OCI-LY7 (cell line): Measurements from ENCODE around the gene KAZN.

Experiments
- EZH2phosphoT487 ChIP-seq: fragments of 200-600 bp; sonication (generic); IDR thresholded peaks from 2 replicates; pipeline ENCODE4 v1.6.1; 2018; ENCODE audit warnings: low read depth, borderline replicate concordance, mild to moderate bottlenecking, mixed run types, antibody characterized with exemption, low read length, moderate library complexity, mixed read lengths
- TF ChIP-seq, protein P1 (sequence below): fragments of 200-600 bp; sonication (generic); conservative IDR thresholded peaks from 2 replicates; pipeline ENCODE4 v1.5.1; 2014; ENCODE audit warnings: mild to moderate bottlenecking, antibody characterized with exemption, low read length, moderate library complexity, mixed read lengths

DNA sequence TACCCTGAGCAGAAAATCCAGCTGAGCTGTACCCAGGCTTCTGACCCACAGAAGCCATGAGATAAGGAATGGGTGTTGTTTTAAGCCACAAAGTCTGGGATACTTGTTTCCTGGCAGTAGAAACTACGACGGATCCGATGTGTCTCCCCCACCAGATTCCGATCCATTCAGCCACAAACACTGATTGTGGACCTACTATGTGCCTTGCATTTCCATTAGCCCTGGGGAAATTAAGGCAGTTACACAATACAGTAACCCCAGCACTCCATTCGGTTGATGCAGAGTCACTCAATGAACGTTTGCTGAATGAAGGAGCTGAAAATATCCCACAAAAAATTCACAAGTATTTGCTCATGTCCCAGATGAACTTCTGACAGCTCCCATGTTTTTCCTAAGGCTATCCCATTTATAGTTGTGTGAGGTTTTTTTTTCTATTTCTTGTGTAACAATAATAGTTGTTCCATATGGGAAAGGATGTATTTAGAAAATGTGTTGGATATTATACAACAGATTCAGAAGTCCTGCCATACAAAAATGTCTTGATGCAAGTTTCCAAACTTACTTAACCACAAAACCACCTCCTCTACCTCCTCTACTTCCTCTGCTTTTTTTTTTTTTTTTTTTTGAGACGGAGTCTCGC lies 29.6 kb upstream of the KAZN start:
- TF ChIP-seq, protein P1, sequence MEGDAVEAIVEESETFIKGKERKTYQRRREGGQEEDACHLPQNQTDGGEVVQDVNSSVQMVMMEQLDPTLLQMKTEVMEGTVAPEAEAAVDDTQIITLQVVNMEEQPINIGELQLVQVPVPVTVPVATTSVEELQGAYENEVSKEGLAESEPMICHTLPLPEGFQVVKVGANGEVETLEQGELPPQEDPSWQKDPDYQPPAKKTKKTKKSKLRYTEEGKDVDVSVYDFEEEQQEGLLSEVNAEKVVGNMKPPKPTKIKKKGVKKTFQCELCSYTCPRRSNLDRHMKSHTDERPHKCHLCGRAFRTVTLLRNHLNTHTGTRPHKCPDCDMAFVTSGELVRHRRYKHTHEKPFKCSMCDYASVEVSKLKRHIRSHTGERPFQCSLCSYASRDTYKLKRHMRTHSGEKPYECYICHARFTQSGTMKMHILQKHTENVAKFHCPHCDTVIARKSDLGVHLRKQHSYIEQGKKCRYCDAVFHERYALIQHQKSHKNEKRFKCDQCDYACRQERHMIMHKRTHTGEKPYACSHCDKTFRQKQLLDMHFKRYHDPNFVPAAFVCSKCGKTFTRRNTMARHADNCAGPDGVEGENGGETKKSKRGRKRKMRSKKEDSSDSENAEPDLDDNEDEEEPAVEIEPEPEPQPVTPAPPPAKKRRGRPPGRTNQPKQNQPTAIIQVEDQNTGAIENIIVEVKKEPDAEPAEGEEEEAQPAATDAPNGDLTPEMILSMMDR, result no peak
- no peak for TF ChIP-seq EZH2phosphoT487
